OCI-LY1 (cell line): ENCODE measurements around the gene DDX21.

Experiments used
- H2AFZ ChIP-seq: fragments of 200-600 bp; sonication (generic), shearing (Covaris generic); 2 replicates; pipeline ENCODE4 v1.6.0; 2014; ENCODE audit warnings: antibody characterized with exemption, mild to moderate bottlenecking, low read length
- H3F3A ChIP-seq: fragments of 200-600 bp; sonication (generic), shearing (Covaris generic); 2 replicates; pipeline ENCODE4 v1.6.0; 2014; ENCODE audit warnings: mild to moderate bottlenecking, antibody characterized with exemption, low read length, moderate library complexity; ENCODE audit not compliant: insufficient read depth
- H3K27ac ChIP-seq: fragments of 200-600 bp; sonication (generic); 2 replicates; pipeline ENCODE4 v1.5.1; 2014; ENCODE audit warnings: low read length, mixed run types, mild to moderate bottlenecking, low read depth; ENCODE audit not compliant: poor library complexity, severe bottlenecking
- H3K27me3 ChIP-seq: fragments of 200-600 bp; sonication (generic); 2 replicates; pipeline ENCODE4 v1.6.0; 2014; ENCODE audit warnings: antibody characterized with exemption, mild to moderate bottlenecking, low read length, moderate library complexity; ENCODE audit not compliant: insufficient read depth
- H3K36me3 ChIP-seq: fragments of 200-600 bp; sonication (generic); 2 replicates; pipeline ENCODE4 v1.6.1; 2014; ENCODE audit warnings: mild to moderate bottlenecking, antibody characterized with exemption, low read length, moderate library complexity, mixed read lengths; ENCODE audit not compliant: insufficient read depth
- H3K4me1 ChIP-seq: fragments of 200-600 bp; sonication (generic); 2 replicates; pipeline ENCODE4 v1.5.1; 2014; ENCODE audit warnings: mild to moderate bottlenecking, low read length, moderate library complexity; ENCODE audit not compliant: insufficient read depth, severe bottlenecking
- H3K4me2 ChIP-seq: fragments of 200-600 bp; sonication (generic), shearing (Covaris generic); 2 replicates; pipeline ENCODE4 v1.6.1; 2014; ENCODE audit warnings: low read length
- H3K4me3 ChIP-seq: fragments of 200-600 bp; sonication (generic); 2 replicates; pipeline ENCODE4 v1.5.1; 2014; ENCODE audit warnings: low read length, low read depth, mild to moderate bottlenecking, mixed read lengths; ENCODE audit not compliant: poor library complexity, severe bottlenecking
- H3K79me2 ChIP-seq: fragments of 200-600 bp; shearing (Covaris generic); 2 replicates; pipeline ENCODE4 v1.6.1; 2016; ENCODE audit warnings: mixed run types, low read length, mixed read lengths; ENCODE audit not compliant: insufficient read depth
- H3K9ac ChIP-seq: fragments of 200-600 bp; sonication (generic), shearing (Covaris generic); 2 replicates; pipeline ENCODE4 v1.6.1; 2014; ENCODE audit warnings: mild to moderate bottlenecking, low read length, mixed read lengths
- H3K9me2 ChIP-seq: fragments of 200-600 bp; sonication (generic), shearing (Covaris generic); 2 replicates; pipeline ENCODE4 v1.6.1; 2014; ENCODE audit warnings: low read depth, mild to moderate bottlenecking, low read length, mixed read lengths
- H3K9me3 ChIP-seq: fragments of 200-600 bp; shearing (Covaris generic); 2 replicates; pipeline ENCODE4 v1.6.1; 2014; ENCODE audit warnings: low read length, mixed read lengths
- H4K20me1 ChIP-seq: fragments of 200-600 bp; sonication (generic), shearing (Covaris generic); 2 replicates; pipeline ENCODE4 v1.6.0; 2016; ENCODE audit warnings: mild to moderate bottlenecking, low read length; ENCODE audit not compliant: insufficient read depth
- CTCF ChIP-seq: fragments of 200-600 bp; sonication (generic), shearing (Covaris generic); IDR thresholded peaks from 2 replicates; pipeline ENCODE4 v1.5.1; 2017; ENCODE audit warnings: mild to moderate bottlenecking, antibody characterized with exemption, low read length, moderate library complexity, mixed read lengths
- EZH2 ChIP-seq: fragments of 200-600 bp; sonication (generic), shearing (Covaris generic); IDR thresholded peaks from 2 replicates; pipeline ENCODE4 v1.8.0; 2017; ENCODE audit warnings: borderline replicate concordance, mixed run types, mild to moderate bottlenecking, antibody characterized with exemption, low read length, moderate library complexity, mixed read lengths

The DDX21 gene

GRCh38 chr10:69014171-69014570 lies 58.2 kb downstream of the DDX21 start:
- Histone ChIP-seq H3F3A (0 out of 2 replicates have a peak, but pooled peaks cover 2% of the 10 kb centered on the region), H3K4me2 (no peak overlapping the region), H3K9me3 (no peaks in the 10 kb centered on the region), H3K4me3 (no peak overlapping the region), H2AFZ (no peak overlapping the region), H3K27ac (no peak overlapping the region), H3K79me2 (no peaks in the 10 kb centered on the region), H4K20me1 (no peaks in the 10 kb centered on the region), H3K9me2 (no peaks in the 10 kb centered on the region), H3K36me3 (peaks cover 11% of the 10 kb centered on the region; the same call in 1 of the 2 replicates), H3K9ac (no peak overlapping the region), H3K4me1 (no peaks in the 10 kb centered on the region), H3K27me3 (no peaks in the 10 kb centered on the region)
- TF ChIP-seq EZH2 (no peak), CTCF (no peak)

- H3K4me2 ChIP-seq = no peak overlapping the region
- no peak overlapping the region for H3K4me3 ChIP-seq
- H3K4me1 ChIP-seq = no peaks in the 10 kb centered on the region
- no peaks in the 10 kb centered on the region for H3K9me3 ChIP-seq
- no peaks in the 10 kb centered on the region for H3K27me3 ChIP-seq
- no peaks in the 10 kb centered on the region for H4K20me1 ChIP-seq
- H3F3A ChIP-seq = 0 out of 2 replicates have a peak, but pooled peaks cover 2% of the 10 kb centered on the region
- H2AFZ ChIP-seq = no peak overlapping the region
- H3K9me2 ChIP-seq = no peaks in the 10 kb centered on the region
- no peak overlapping the region for H3K27ac ChIP-seq
- no peaks in the 10 kb centered on the region for H3K79me2 ChIP-seq
- peaks cover 5% of the 10 kb centered on the region; the same call in 1 of the 2 replicates for H3K36me3 ChIP-seq
- H3K9ac ChIP-seq = no peak overlapping the region
- TF ChIP-seq CTCF (no peak), EZH2 (no peak)
Measured at GRCh38 chr10:69018613-69019012, 62.6 kb downstream of the DDX21 start.

GRCh38 chr10:69022611-69023010 lies 66.6 kb downstream of the DDX21 start:
- no peak overlapping the region for H3K27ac ChIP-seq
- no peaks in the 10 kb centered on the region for H3K9me3 ChIP-seq
- H3K9ac ChIP-seq = no peak overlapping the region
- H3K4me1 ChIP-seq = no peaks in the 10 kb centered on the region
- H4K20me1 ChIP-seq = no peaks in the 10 kb centered on the region
- no peak overlapping the region for H3K4me2 ChIP-seq
- no peaks in the 10 kb centered on the region for H3K9me2 ChIP-seq
- H3K36me3 ChIP-seq = no peaks in the 10 kb centered on the region
- H2AFZ ChIP-seq = no peak overlapping the region
- H3K27me3 ChIP-seq = no peaks in the 10 kb centered on the region
- H3K4me3 ChIP-seq = no peak overlapping the region
- no peaks in the 10 kb centered on the region for H3F3A ChIP-seq
- no peak for TF ChIP-seq EZH2
- no peaks in the 10 kb centered on the region for H3K79me2 ChIP-seq

GRCh38 chr10:69025370-69025896 lies 69.5 kb downstream of the DDX21 start:
- TF ChIP-seq CTCF = no peak
- Histone ChIP-seq H3K27ac (no peak overlapping the region), H3K36me3 (no peaks in the 10 kb centered on the region), H3K9me2 (no peaks in the 10 kb centered on the region), H3K9ac (no peak overlapping the region), H3K9me3 (peaks cover 7% of the 10 kb centered on the region; the same call in 1 of the 2 replicates), H3F3A (no peaks in the 10 kb centered on the region), H4K20me1 (no peaks in the 10 kb centered on the region), H3K27me3 (no peaks in the 10 kb centered on the region; the same call in 1 of the 2 replicates), H3K4me1 (no peaks in the 10 kb centered on the region), H3K4me3 (no peak overlapping the region), H2AFZ (no peak overlapping the region), H3K79me2 (no peaks in the 10 kb centered on the region), H3K4me2 (no peak overlapping the region)
